ENCODE measurements around the gene WWC2.
"Not testable (repeated sequence)": the region's sequence is repeated elsewhere in the genome, so short reads cannot be mapped to it uniquely, and the experiment has no call there.

GRCh38 chr4:183193730-183194338, 94.8 kb downstream of the WWC2 start:
- not testable (repeated sequence) for TF ChIP-seq ZNF219 (CRISPR knock-in tag; IDR thresholded peaks at IDR 0.05; ENCODE audit: borderline replicate concordance); CREB1 (CRISPR knock-in tag; IDR thresholded peaks at IDR 0.05); NFYB (CRISPR knock-in tag; conservative IDR thresholded peaks at IDR 0.05; ENCODE audit: low read depth); E2F1 (CRISPR knock-in tag; IDR thresholded peaks at IDR 0.05); NR3C1 (CRISPR knock-in tag; conservative IDR thresholded peaks at IDR 0.05; ENCODE audit: low read depth); ARID4B (CRISPR knock-in tag; IDR thresholded peaks at IDR 0.05; ENCODE audit: borderline replicate concordance); ZNF423 (CRISPR knock-in tag; IDR thresholded peaks at IDR 0.05); ZNF232 (CRISPR knock-in tag; IDR thresholded peaks at IDR 0.05); ELF4 (CRISPR knock-in tag; IDR thresholded peaks at IDR 0.05; ENCODE audit: low read depth); STAT6 (CRISPR knock-in tag; conservative IDR thresholded peaks at IDR 0.05; ENCODE audit: low read depth); NR2C2 (CRISPR knock-in tag; IDR thresholded peaks at IDR 0.05)
- TF ChIP-seq, protein P1, sequence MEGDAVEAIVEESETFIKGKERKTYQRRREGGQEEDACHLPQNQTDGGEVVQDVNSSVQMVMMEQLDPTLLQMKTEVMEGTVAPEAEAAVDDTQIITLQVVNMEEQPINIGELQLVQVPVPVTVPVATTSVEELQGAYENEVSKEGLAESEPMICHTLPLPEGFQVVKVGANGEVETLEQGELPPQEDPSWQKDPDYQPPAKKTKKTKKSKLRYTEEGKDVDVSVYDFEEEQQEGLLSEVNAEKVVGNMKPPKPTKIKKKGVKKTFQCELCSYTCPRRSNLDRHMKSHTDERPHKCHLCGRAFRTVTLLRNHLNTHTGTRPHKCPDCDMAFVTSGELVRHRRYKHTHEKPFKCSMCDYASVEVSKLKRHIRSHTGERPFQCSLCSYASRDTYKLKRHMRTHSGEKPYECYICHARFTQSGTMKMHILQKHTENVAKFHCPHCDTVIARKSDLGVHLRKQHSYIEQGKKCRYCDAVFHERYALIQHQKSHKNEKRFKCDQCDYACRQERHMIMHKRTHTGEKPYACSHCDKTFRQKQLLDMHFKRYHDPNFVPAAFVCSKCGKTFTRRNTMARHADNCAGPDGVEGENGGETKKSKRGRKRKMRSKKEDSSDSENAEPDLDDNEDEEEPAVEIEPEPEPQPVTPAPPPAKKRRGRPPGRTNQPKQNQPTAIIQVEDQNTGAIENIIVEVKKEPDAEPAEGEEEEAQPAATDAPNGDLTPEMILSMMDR (IDR thresholded peaks at IDR 0.05), result not testable (repeated sequence)
